Fibroblast of skin of right biceps (primary cell): ENCODE results near the gene ZNF792.
A peak's percentile ranks its signal among the peaks of the same experiment; 100 is the strongest.
"Not testable (repeated sequence)": the region's sequence is repeated elsewhere in the genome, so short reads cannot be mapped to it uniquely, and the experiment has no call there.

Source experiments
- DNase-seq: peaks from one replicate; pipeline ENCODE4 v3.0.0-alpha.2; 2013

Gene ZNF792

DNA sequence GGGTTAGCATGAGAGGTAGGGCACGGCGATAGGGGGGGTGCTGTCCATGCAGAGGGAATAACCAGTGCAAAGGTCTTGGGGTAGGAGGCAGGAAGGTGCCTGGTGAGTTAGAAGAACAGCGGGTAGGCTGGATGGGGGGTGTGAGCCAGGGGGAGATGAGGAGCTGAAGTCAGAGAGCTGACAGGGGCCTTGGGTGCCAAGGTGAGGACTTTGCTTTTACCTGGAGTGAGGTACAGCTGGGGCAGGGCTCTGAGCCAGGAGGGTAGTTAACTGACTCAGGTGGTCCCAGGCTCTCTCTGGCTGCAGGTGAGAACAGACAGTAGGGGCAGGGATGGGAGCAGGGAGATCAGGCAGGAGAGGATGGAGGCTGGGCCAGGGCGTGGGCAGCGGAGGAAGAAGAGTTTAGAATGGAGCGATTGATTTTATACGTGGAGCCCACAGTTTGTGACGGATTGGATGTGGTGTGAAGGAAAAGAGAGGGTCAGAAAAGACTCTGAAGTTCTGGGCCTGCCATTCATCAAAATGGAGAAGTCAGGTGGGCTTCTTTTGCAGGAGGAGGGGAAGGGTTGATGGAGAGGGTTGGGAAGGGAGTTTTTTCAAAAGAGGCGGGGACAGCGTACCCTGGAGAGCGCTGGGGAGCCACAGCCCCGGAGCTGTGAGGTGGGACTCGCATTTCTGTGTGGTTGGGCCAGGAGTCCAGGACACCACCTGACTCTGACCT, 34.9 kb upstream of the ZNF792 start:
- DNase-seq: no peak

- DNase-seq: not testable (repeated sequence)
Measured at GRCh38 chr19:34998224-34998623, 34.2 kb upstream of the ZNF792 start.

DNA sequence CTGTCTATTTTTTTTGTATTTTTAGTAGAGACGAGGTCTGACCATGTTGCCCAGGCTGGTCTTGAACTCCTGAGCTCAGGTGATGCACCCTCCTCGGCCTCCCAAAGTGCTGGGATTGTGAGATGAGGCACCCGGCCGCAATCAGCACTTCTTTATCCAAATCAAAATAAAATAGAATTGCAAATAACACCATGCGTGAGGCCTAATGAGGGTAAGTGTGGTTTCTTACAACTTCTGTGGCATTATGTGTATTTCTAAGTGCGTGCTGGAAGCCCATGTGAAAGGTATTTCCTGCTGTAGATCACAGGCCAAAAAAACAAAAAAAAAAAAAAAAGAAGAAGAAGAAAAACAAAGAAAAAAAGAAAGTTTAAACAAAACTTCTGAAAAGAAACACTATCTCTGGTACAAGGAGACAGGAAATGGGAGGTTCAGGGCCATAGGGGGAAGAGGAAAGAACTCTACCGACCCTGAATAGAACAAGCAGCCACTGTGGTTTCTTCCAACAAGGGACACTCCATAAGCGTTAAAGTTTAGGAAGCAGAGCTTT, 33.1 kb upstream of the ZNF792 start:
- DNase-seq: no peak

GRCh38 chr19:34995551-34995950, 31.5 kb upstream of the ZNF792 start:
- no peak for DNase-seq

- DNase-seq: no peak
Measured at GRCh38 chr19:34994643-34995541, 30.9 kb upstream of the ZNF792 start.

GRCh38 chr19:34994286-34994642, 30.2 kb upstream of the ZNF792 start:
- DNase-seq: no peak

GRCh38 chr19:34992582-34992981, 28.6 kb upstream of the ZNF792 start:
- DNase-seq: not testable (repeated sequence)

DNA sequence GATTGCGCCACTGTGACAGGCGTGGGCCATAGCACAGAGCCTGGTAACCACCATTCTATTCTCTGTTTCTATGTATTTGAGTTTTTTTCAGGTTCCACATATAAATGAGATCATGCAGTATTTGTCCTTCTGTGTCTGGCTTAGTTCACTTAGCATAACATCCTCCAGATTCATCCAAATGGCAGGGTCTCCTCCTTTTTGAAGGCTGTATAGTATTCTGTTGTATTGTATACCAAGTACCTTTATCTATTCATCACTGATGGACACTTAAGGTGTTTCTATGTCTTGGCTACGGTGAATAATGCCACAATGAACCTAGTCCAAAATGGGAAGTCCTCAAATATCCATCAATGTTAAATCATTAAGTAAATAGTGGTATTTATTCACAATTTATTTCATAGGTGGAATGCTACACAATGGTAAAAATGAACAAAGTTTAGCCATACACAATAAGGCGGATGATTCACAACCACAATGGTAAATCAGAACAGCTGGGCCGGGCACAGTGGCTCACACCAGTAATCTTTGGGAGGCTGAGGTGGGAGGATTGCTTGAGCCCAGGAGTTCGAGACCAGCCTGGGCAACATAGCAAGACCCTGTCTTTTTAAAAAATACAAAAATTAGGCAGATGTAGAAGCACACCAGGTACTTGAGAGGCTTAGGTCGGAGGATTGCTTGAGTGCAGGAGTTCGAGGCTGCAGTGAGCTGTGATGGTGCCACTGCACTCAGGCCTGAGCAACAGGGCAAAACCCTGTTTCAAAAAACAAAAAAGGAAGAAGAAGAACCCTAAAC, 27.7 kb upstream of the ZNF792 start:
- no peak for DNase-seq

GRCh38 chr19:34990578-34991192, 26.7 kb upstream of the ZNF792 start:
- DNase-seq: no peak

DNA sequence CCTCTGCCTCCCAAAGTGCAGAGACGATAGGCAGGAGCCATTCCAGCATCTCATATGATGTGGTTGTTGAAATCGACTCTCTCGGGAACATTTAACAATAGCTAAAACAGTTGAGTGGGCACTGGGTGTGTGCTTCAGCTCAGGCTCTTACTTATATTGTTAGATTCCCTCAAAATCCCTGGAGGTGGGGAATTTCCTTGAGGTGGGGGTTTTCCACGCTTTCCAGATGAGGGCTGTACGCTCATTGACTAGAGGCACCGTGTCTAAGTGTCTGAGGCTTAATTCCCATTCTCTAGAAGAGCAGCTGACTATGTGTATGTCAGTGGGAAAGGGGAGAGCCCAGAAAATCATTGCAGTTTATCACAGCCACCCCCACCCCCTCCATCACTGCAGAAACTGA, 25.3 kb upstream of the ZNF792 start:
- DNase-seq: no peak

- DNase-seq: no peak
Measured at GRCh38 chr19:34988119-34988518, 24.1 kb upstream of the ZNF792 start.

DNA sequence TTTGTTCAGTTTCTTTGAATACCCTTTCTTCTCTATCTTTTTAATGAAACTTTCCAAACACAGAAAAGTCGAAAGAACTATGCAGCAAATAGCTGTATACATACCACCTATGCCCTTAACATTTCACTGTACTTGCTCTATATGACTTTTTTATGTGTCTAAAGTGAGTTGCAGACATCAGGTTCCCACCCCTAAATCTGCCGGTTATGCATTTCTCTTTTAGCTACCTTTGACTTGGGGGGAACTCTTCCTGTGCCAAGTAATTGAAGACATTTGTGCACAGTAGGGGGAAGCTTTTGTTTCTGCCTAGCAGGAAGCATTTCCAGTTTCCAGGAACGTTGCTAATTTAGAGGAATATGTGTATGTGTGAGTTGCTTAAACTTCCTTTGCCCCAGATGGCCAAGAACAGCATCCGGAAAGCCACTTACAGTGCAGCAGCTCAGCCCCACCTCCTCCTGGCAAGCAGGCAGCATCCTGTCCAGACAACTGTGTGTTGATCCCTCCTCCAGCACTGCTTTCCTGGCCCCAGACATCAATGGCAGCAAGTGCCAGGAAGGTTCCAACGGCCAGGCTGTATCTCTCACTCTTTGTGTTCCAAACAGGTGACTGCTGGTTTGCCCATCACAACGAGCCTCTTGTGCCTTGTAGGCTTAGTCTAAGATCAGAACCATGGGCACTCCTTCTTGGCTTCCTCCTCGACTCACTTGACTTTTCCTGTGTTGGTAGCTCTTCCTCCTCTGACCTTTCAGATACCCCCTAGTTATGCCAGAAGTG, 21.4 kb upstream of the ZNF792 start:
- DNase-seq: no peak

GRCh38 chr19:34984287-34984686, 20.3 kb upstream of the ZNF792 start:
- DNase-seq: no peak

DNA sequence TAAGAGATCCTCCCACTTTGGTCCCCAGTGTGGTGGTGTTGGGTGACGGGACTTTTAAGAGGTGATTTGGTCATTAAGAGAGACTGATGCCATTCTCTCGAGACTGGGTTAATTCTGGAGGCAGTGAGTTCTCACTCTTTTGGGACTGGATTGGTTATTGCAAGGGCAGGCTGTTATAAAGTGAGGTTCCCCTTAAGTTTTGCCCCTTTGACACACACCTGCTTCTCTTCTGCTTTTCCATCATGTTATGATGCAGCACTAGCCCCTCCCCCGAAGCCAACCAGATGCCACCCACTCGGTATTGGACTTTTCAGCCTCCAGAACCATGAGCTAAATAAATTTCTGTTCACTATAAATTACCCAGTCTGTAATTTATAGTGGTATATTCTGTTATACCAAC, 19.8 kb upstream of the ZNF792 start:
- DNase-seq: no peak

DNA sequence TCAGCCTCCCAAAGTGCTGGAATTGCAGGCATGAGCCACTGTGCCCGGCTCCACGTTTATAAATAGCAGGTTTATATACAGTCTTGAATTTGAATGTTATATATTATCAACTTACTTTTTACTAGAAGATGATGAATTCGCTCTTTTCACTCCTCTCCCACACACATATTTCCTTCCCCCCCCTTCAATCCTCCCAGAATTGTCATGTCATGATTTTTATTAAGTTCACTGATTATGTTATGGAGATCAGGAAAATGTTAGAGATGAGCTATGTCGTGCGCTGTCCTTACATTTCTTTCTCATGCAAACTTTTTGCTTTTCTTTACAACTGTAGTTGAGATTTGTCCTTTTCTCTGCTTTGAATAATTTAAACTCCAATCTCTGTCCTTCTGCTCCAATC, 18.2 kb upstream of the ZNF792 start:
- DNase-seq: no peak

DNA sequence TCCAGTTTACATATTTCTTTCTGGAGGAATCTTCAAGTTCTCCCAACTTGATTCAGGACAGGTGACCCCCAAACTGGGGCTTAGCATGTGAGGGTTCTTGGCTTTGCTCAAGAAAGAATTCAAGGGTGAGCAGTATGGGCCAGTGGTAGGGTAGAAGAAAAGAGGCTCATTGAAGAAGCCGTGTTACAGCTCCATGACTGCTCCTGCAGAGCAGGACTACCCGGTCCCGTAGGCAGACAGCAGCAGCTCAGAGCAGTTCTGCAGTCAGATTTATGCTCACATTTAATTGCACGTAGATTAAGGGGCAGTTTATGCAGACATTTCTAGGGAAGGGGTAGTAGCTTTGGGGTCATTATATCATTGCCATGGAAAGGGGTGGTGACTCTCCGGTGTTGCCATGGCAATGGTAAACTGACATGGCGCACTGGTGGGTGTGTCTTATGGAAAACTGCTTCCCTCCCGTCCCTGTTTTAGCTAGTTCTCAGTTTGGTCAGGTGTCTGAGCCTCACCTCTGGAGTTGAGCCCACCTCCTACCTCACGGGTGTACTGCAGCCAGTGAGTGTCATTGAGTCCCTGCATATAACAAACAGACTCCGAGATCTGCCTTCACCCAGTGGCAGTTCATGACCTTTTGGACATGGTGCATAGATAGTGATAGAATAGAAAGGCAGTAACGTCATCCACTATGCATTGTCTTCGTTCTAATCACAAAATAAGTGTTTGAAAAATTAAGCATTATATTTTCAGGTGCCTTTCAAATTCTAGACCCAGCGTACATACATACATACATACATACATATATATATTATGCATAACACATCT, 16.0 kb upstream of the ZNF792 start:
- DNase-seq: no peak

DNA sequence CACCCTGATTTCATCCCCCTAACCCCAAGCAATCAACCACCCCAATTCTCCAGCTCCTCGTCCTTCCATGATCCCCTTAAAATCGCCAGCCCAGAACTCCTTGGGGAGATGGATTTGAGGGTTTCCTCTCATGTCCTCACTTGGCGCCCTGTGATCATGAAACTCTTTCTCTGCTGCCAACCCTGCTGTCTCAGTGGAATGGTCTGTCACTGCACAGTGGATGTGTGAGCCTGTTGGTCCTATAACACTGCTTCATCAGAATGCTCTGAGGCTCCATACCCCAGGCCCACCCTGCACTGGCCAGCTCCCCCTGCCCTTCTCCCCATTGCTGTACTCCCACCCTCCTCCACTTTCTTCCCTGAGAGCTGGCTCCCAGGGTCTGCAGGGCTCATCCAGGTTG, 12.6 kb upstream of the ZNF792 start:
- no peak for DNase-seq

DNA sequence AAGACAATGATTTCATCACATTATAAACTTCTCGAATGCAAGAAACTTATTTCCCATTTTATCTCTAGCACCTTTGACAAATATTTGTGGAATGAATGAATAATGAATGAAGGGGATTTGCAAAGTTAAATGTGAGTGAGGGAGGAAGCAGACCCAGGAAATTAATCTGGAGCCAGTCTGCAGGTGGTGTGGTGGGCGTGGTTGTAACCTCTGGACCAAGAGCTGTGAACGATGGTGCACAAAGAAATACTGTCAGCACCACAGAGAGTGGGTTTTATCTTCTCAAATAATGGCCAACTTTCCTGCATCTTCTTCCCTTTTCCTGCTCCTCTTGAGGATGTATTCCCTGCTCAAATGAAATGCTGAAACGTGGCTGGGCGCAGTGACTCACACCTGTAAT, 11.0 kb upstream of the ZNF792 start:
- DNase-seq: no peak

DNA sequence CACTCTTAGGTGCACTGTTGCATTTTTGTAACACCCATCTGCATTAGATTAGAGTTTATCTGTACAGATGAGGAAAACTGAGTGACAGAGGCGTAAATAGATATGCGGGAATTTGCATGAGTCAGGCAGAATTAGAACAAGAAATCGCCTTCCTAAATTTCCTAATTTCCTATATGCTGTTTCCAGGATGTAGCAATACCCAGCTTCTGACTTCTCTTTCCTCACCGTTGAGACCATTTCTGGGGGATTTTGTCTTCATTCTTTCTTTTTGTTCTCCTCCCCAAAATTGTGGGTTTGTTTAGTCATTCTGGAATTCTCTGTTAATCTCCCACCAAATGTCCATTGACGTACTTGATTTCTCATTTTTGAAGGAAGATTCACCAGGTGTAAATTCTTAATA, 10.6 kb upstream of the ZNF792 start:
- peak; percentile 26 for DNase-seq

DNA sequence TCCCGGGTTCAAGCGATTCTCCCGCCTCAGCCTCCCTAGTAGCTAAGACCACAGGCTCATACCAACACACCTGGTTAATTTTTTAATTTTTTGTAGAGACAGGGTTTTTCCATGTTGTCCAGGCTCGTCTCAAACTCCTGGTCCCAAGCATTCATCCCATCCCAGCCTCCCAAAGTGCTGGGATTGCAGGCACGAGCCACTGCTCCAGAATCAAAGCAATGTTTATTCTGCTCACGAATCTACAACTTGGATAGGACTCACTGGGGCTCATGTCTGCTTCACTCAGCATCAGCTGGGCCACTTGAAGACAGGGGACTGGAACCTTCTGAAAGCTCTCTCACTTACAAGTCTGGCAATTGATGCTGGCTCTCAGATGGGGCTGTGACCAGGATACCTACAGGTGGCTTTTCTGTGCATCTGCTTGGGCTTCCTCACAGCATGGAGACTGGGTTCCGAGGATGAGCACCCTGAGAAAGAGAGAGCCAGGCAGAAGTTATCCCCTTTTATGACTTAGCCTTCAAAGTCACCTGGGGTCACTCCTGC, 8.2 kb upstream of the ZNF792 start:
- no peak for DNase-seq
